Measurements from ENCODE around the gene ZBTB7C. TPM values are rescaled to one million over a fixed set of nuclear protein-coding genes. Genes with fewer than 3 reads are reported as not detected.

Gene ZBTB7C
- total and polyA plus RNA-seq, 2 of the 8 experiments (the other 6 are each of a cell fraction or from before 2014, with no cell fraction given) = 0.15 to 0.45 TPM

GRCh38 chr18:48336332-48336731 is 72.9 kb downstream of the ZBTB7C start:
- H4K5ac ChIP-seq (ENCODE audit: insufficient read length, low read depth, low read length) = no peak overlapping the region
- FAIRE-seq = no peak

More at GRCh38 chr18:48336332-48336731, 72.9 kb downstream of the ZBTB7C start:
- no peak overlapping the region for H3K9ac ChIP-seq (replicated peaks in 1 of 4; ENCODE audit: extremely low read depth in 1 of 4, low read depth in 3 of 4, low read length in 3 of 4)
- no peak overlapping the region for H2BK15ac ChIP-seq (ENCODE audit: low read length)
- no peak overlapping the region for H3K56ac ChIP-seq (replicated peaks; ENCODE audit: insufficient read length, low read depth, low read length)
- H3K27me3 ChIP-seq (replicated peaks in 1 of 4; ENCODE audit: control insufficient read depth in 3 of 4, extremely low read depth in 1 of 4, insufficient read depth in 3 of 4, low read length in 3 of 4) = no peaks in the 10 kb centered on the region; a peak in 1 of 7 replicates
- no peak overlapping the region for H3K14ac ChIP-seq (ENCODE audit: insufficient read length)
- no peak overlapping the region for H2BK5ac ChIP-seq (ENCODE audit: low read depth, low read length)
- H3K4me1 ChIP-seq (replicated peaks in 1 of 4; ENCODE audit: control insufficient read depth in 3 of 4, insufficient read depth in 4 of 4, low read length in 3 of 4) = peaks cover 0 to 6% (median 2%) of the 10 kb centered on the region in 4 experiments; a peak in 6 of 7 replicates
- H3K36me3 ChIP-seq (ENCODE audit: control insufficient read depth in 2 of 4, insufficient read depth in 4 of 4, low read length in 3 of 4) = no peaks in the 10 kb centered on the region
- H2BK120ac ChIP-seq (replicated peaks; ENCODE audit: low read depth, low read length) = no peak overlapping the region
- H2AK5ac ChIP-seq (ENCODE audit: low read depth, low read length) = no peak overlapping the region
- no peaks in the 10 kb centered on the region for H4K20me1 ChIP-seq (replicated peaks in 1 of 2; ENCODE audit: control insufficient read depth in 1 of 2, insufficient read depth in 2 of 2, low read length in 2 of 2)
- no peaks in the 10 kb centered on the region for H3K79me1 ChIP-seq (ENCODE audit: low read depth, low read length)
- DNase-seq (ENCODE audit: low read depth in 1 of 2, low spot score in 2 of 2) = no peak
- POLR2A ChIA-PET (ENCODE audit: partially characterized antibody) = interaction anchor here (1.4 kb wide), 1 partner anchor 18 kb away, joined by 3 read pairs; no protein-coding TSS in a partner anchor
- WGBS, 2 experiments (ENCODE audit: extremely low coverage in 1 of 2, insufficient coverage in 1 of 2, insufficient read length in 1 of 2, insufficient replicate concordance in 2 of 2, low coverage in 1 of 2, low lambda C conversion rate in 2 of 2, missing lambda C conversion rate in 1 of 2) = 87% methylated on average over 8 of the region's 8 CpGs; no CpG with 5 or more reads in 1 of the 2 experiments
- no peaks in the 10 kb centered on the region for H3K23me2 ChIP-seq (ENCODE audit: low read depth, low read length)
- no peak overlapping the region for H4K8ac ChIP-seq (ENCODE audit: extremely low read depth, insufficient read depth, low read length)
- H4K91ac ChIP-seq (replicated peaks; ENCODE audit: insufficient read length, low read length) = no peak overlapping the region
- no peak overlapping the region for H3K4me2 ChIP-seq (ENCODE audit: insufficient read depth in 1 of 2, low read depth in 2 of 2, low read length in 2 of 2)
- H3K9me3 ChIP-seq (ENCODE audit: insufficient read depth in 2 of 2, low read depth in 1 of 2, low read length in 1 of 2) = no peaks in the 10 kb centered on the region
- H3K27ac ChIP-seq (ENCODE audit: low read depth, low read length) = 0 out of 2 replicates have a peak overlapping the region, but pooled peaks have one; percentile 10
- no peak overlapping the region for H3K23ac ChIP-seq (ENCODE audit: insufficient read length)
- TF ChIP-seq CHD1 (IDR thresholded peaks at IDR 0.05; ENCODE audit: low read depth, low read length) = no peak
- TF ChIP-seq RAD21 (IDR thresholded peaks at IDR 0.05 in 1 of 2, conservative IDR thresholded peaks at IDR 0.05 in 1 of 2; ENCODE audit: low read depth in 2 of 2, low read length in 2 of 2) = peak; percentile 3 to 21; a peak in 1 of 4 replicates
- H2AFZ ChIP-seq (ENCODE audit: low read length) = no peak overlapping the region
- H2BK12ac ChIP-seq (ENCODE audit: low read depth, low read length) = peak overlapping the region; percentile 60; the same call in 1 of the 2 replicates
- H3K4ac ChIP-seq (replicated peaks; ENCODE audit: insufficient read length, low read depth, low read length) = no peak overlapping the region
- no peaks in the 10 kb centered on the region for H3K79me2 ChIP-seq (ENCODE audit: control insufficient read depth in 1 of 2, insufficient read depth in 2 of 2, low read length in 2 of 2)
- CTCF ChIA-PET (ENCODE audit: partially characterized antibody) = interaction anchor here (0.7 to 1.8 kb wide), 8 partner anchors 11 to 111 kb away, joined by 3 to 6 read pairs (median 3); no protein-coding TSS in a partner anchor
- no peak overlapping the region for H3K18ac ChIP-seq (ENCODE audit: extremely low read depth, low read length)
- no peak overlapping the region for H3K4me3 ChIP-seq (ENCODE audit: extremely low read depth in 1 of 4, insufficient read depth in 2 of 4, low read depth in 3 of 4, low read length in 4 of 4)
- H2BK20ac ChIP-seq (ENCODE audit: low read length) = no peak overlapping the region
